T-helper 9 cell (primary cell): ENCODE data around the gene STK32C.

ENCODE experiments used
- DNase-seq: peaks from one replicate; pipeline ENCODE4 v3.0.0-alpha.2; 2020

The STK32C gene

GRCh38 chr10:132195366-132196075 lies 112.2 kb downstream of the STK32C start:
- no peak for DNase-seq

GRCh38 chr10:132194726-132195125 lies 113.0 kb downstream of the STK32C start:
- DNase-seq, result no peak

- DNase-seq, result no peak
Observed at GRCh38 chr10:132193907-132194552, 113.7 kb downstream of the STK32C start.

- DNase-seq, result no peak
Observed at GRCh38 chr10:132192991-132193665, 114.6 kb downstream of the STK32C start.

GRCh38 chr10:132192076-132192975 lies 115.4 kb downstream of the STK32C start:
- no peak for DNase-seq

GRCh38 chr10:132189810-132190422 lies 117.8 kb downstream of the STK32C start:
- DNase-seq, result no peak

- no peak for DNase-seq
Observed at GRCh38 chr10:132189016-132189415, 118.7 kb downstream of the STK32C start.

- DNase-seq, result no peak
Observed at GRCh38 chr10:132188331-132188730, 119.4 kb downstream of the STK32C start.

- no peak for DNase-seq
Observed at GRCh38 chr10:132187430-132188138, 120.2 kb downstream of the STK32C start.

GRCh38 chr10:132186488-132187429 lies 121.0 kb downstream of the STK32C start, which contains the start of gene DPYSL4:
DPYSL4 (plus strand) TSS chr10:132186948; CDS start chr10:132187064, 116 bp downstream.
- DNase-seq, result peak; percentile 37

GRCh38 chr10:132185601-132186487 lies 121.9 kb downstream of the STK32C start:
- DNase-seq, result peak; percentile 45

- no peak for DNase-seq
Observed at GRCh38 chr10:132184816-132185593, 122.7 kb downstream of the STK32C start.

- DNase-seq, result no peak
Observed at GRCh38 chr10:132183046-132183445, 124.7 kb downstream of the STK32C start.

GRCh38 chr10:132182591-132182990 lies 125.2 kb downstream of the STK32C start:
- DNase-seq, result no peak

- no peak for DNase-seq
Observed at GRCh38 chr10:132181691-132182425, 125.9 kb downstream of the STK32C start.

GRCh38 chr10:132180736-132181135 lies 127.0 kb downstream of the STK32C start:
- DNase-seq, result no peak

GRCh38 chr10:132179551-132180392 lies 128.0 kb downstream of the STK32C start:
- no peak for DNase-seq
